ENCODE results near the gene GNB1L.
A peak's percentile ranks its signal among the peaks of the same experiment; 100 is the strongest.
"Not testable (repeated sequence)": the region's sequence is repeated elsewhere in the genome, so short reads cannot be mapped to it uniquely, and the experiment has no call there.

Gene GNB1L

DNA sequence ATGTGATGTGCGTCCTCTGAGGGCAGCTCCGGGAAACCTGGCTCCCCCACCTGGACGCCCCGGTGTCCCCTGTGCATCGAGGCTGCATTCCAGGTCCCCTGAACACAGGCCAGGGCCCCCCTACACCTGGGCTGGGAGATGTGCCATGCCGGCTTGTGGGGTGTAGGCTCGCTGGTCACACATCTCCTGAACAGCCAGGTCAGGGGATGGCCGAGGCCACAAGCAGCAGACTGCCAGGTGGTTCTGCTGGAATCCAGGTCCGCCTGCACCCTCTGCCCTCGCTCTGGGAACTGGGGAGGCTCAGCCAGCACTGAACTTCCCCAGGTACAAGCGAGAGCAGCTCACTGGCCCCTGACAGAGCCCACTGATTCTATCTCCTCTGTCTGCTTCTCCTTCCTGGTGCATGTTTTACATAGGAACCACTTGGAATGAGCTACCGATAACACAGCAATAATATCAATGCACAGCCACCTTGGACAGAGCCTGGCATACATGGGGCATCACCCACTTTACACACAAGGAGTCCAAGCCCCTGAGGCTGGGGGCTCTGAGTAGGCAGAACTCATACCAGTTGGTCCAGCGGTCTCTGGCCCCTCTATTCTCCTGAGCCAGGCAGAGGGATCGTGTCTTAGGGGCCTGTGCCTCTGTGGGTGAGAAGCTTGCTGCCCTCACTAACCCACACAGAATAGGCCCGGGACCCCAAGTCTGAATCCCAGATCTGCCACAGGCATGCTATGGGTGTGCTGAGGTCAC is 47.3 kb downstream of the GNB1L start:
- peak; percentile 34 for DNase-seq

DNA sequence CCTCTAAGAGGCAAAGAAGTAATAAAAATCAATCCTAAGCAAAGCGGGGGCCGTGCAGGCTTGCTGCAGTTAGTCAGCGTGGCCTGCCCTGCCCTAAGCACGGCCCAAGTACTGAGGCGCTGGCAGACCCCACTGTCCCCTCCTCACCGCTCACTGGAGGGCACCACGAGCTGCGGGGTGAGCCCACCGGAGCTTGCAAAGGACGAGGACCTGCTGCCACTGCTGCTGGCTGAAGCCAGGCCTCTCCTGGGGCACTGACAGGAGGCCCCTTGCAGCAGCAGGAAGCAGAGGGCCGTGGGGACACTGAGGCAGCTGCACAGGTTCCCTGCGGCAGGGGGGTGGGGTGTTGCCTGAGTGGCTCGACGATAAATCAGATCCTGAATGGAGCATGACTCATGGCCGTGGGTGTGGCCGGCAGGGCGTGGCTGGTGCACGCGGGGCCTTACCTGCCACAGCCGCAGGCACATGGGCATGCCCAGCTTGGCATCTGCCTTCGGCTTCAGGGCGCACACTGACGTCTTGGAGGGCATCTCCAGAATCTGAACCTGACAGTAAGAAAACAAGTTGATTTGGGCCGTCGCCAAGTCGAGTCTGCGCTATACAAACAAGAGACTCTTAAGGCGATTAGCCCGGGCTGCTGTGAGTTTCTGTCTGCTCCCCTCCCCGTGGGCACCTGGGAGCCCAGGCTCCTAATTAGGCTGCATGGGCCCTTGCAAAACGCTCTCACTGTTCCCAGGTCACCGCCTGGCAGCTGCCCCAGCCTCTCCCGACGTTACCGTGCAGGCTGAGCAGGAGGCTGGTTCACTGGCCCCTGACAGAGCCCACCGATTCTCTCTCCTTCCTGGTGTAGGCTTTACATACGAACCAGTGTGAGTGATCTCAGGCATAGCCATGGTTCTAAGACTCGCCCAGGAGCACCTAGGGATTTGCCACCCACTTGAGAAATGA is 48.2 kb downstream of the GNB1L start:
- DNase-seq: peak; percentile 58

DNA sequence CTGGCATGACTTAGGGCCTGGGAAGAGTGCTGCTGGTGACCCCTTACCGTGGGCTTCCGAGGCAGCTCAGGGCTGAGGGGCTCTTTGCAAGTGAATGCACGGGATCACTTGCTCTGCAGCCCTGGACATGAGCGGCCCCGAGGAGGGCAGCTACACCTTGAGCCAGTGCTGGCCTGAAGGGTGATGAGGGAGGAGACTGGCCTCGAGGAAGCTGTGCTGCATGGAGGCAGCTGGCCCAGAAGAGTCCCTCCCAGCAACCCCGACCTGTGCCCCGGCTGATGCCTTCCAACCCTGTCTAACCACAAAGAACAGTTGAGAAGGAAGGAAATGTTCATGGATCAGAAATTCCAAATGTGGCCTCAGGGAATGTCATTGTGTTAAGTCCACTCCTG is 48.9 kb downstream of the GNB1L start:
- peak; percentile 42 for DNase-seq

DNA sequence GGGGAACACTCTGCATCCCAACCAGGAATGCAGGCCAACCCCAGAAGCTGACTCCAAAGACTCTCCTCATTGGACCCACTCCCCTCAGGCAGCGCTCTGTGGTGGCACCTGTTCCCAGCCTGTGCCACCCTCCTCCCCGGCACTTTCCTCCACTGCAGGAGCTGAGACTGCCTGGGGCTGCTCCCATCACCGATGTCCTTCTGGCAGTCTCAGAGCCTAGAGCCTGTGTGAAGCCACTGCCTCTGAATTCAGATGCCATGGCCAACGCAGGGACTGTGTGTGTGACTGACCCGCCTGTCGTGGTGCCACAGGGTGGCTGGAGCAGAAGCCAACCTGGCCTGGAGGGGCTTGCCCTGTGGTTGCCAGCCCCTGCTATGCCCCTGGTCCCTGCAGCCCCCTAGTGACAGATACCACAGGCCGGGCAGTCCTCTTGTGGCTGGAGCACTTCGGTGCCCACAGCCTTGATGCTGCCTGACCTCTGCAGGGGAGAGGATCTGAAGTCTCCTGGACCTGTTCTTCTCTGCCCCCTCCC is 50.9 kb downstream of the GNB1L start:
- DNase-seq: no peak

DNA sequence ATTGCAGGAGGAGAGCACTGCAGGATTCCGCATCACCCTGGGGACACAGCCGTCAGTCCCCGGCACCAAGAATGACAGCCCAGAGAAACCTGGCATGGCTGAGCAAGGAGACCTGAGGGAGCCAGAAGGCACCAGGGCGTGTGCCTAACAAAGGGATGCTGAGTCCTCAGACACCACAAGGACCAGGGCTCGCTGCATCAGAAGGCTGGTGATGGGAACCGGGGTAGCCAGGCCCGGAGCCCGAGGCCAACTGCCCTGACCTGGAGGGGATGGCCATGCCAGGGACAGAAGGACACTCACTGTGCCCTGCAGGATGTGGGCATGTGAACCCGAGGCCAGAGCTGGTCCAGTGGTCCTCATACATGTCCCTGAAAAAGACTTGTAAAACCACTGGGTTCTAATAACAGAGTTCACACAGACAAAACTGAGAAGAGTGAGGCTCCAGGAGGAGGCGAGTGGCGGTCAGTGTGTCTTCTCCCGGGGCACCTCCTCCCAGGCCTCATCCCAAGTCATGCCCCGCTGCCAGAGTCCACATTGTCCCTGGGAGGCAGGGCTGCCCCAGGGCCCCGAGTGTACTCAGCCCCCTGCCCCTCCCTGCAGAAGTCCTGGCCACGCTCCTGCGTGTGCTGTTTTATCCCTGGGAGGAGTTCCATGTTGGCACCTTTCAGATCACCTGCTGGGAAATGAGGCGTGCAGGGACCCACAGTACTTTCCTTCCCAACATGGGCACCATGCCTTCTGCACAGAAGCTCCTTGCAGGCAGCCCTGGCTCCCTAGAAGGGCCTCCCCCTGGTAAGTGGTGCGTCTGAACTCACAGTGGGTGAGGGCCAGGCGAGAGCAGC is 51.6 kb downstream of the GNB1L start:
- DNase-seq: no peak

DNA sequence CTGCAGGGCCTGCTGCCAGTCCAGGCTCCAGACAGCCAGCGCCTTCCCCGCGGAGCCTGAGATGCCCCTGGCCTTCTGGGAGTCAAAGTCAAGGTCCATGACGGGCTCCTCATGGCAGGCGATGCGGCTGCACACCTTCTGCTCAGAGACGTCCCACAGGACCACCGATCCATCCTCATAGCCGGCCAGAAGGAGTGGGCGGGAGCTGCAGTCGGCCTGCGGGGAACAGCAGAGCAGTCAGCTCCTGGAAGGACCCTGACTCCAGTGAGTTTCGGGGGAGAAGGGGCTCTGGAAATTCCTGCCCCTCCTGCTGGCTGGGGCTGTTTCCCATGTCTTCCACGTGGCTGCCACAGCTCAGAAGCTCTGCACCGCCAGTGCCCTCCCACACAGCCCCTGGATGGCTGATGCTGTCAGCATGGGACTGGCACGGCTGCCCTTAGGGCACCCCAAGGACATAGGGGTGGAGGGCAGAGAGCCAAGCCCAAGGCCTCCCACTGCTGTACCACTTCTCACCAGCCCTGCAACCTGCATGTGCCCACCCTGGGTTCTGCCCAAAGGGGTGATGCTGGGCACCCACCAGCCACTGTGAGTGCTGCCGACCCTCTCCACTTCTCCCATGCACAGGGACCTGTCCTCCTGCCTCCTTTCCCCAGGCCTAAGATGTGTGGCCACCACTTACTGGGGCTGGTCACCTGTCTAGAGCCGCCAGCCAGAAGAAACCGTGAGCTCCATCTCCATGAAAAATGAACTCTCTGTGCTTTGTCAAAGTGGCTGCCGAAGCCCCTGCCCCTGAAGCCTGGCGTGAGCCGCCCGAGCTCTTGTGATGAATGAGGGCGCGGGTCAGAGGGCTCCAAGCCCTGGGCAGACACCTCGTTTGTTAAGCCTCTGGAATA is 52.4 kb downstream of the GNB1L start:
- no peak for DNase-seq

DNA sequence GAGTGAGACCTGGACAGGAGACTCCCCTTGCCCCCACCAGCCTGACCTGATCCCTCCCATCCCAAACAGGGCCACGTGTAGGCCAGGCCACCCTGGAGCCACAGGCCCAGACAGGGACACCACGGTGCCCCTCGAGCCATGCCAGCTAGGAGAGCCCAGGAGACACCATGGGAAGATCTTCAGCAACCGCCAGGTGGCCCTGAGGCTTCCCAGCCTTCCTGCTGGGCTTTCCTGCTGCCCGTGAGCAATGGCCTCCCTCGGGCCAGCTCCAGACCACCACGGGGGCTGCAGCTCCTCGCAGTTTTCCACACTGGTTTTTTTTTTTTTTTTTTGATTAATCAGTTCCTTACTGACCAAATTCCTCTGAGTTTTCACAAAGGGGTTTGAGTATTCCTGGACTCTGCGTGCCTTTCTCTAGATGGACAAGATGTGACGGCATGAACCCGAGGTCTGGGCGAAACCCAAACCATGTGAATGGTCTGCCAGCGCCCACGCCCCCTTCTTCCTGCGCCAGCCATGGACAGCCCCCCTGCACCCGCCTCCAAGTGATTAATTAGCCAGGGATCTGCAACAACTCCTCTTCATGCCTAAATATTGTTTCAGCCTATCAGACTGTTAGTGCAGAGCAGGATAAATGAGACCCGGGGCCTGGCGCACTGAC is 53.2 kb downstream of the GNB1L start:
- DNase-seq: no peak

DNA sequence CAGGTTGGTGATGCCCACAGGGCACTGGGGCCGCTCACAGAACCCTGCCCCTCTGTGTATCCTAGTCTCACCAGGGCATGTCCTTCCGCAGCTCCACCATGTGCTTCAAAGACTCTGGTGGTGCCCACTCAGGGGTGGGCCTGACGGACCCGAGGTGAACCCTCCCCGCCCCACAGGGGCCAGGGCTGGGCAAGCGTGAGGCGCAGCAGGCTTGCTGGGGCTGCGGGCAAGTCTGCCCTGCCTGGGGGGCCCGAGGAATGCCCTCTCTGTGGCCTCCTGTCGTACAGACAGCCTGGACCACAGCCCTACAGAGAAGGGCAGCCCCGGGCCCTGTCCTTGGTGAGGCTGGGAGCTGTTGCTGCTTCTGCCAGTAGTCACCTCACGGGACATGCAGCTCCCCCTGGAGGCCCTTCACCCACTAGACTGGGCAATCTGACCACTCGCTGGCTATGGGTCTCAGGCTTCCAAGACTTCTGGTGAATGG is 53.9 kb downstream of the GNB1L start:
- no peak for DNase-seq

DNA sequence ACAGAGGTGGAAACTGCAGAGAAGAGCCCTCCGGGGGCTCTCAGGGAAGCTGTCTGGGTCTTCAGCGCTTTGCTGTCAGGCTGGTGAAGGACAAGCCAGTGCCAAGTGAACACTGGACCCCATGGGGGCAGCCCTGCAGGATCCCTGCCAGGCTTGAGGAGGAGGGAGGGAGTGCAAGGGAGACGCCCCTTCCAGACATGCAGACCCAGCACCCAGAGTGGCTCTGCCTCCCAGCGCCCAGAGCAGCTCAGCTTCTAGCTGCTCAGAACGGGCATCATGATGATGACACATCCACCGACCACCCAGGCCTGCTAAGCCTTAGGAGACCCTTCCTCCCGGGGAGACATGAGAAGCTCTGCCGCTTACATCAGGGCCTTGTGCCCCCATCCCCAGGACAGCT is 54.4 kb downstream of the GNB1L start:
- DNase-seq: no peak

DNA sequence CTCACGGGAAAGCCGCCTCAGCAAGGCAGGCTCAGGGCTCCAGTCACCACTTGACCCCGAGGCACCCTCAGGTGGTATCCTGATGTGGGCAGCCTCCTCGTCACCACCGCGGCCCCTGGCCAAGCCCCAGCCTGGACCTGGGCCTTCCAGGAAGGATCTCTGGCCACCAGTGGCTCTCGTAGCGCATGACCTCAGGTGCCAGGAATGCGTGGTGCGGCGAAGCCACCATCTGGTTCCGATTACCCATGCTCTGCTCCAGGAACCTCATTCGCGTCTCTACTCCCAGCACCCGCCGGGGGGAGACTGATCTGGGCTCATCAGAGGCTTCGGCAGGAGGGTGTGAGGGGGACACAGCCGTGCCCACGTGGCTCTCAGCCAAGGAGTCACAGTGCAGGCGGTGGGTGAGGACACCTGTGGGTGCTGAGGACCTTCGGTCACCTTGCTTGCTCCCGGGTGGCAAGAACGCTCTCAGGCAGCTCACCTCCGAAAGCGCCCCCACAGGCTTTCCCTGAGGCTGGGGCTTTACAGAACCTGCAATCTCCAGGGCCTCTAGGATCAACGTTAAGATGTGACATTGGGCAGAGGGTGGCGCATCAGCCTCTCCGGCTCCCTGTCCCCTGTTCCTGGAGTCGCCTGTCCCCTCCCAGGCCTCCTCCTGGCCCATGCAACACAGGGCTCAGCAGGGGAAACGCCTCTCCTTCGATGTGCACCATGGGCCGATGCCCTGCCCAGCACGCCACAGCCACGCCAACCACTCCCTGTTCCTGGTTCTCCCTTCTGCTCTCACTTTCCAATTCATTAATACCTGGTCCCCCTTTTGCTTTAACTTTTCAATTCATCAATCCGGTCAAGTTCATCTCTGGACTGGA is 55.1 kb downstream of the GNB1L start:
- no peak for DNase-seq

DNA sequence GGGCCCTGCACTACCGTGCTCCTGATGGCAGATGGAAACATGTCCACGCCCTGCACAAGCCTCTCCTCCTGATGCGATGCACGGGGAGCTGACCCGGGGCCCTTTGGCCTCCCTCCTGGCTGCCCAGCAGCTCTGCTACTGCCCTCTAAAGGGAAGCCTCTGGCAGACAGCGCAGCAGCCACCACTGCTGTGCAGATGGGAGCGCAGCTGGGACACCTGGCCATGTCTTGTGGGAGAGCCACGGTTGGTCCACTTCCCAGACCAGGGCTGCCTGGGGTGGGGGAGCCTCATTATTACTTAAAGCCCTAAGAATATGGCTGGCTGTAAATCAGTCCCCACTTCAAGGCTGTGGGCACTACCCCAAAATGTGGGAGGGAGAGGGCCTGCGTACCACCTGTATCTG is 55.8 kb downstream of the GNB1L start:
- DNase-seq: no peak

DNA sequence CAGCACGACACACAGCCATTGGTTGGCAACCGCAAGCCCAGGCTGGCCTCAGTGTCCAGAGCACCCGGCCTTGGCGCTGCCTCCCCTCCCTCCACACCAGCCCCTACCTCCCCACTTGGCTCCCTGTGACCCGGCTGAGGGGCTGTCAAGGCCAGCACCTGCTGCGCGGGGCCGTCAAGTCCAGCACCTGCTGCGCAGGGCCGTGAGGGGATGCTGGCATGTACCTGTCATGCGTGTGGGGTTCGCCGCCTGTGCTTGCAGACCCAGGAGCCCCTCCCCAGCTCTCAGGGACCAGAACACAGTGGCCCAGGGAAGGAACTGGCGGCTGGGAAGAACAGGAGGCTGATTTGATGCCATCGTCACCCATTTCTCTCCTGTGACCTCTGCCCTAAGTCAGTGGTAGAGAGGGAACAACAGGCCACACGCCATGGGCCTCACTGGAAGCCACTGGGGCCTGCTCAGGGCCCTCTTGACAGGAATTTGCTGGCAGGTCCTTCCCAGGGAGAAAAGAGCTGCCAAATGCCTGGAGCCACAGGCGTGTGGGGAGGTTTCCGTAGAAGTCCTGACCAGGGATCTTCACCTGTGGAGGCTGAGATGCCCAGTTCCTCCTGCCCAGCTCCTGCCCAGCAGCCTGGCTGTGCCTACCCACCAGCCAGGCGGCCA is 56.5 kb downstream of the GNB1L start:
- no peak for DNase-seq

DNA sequence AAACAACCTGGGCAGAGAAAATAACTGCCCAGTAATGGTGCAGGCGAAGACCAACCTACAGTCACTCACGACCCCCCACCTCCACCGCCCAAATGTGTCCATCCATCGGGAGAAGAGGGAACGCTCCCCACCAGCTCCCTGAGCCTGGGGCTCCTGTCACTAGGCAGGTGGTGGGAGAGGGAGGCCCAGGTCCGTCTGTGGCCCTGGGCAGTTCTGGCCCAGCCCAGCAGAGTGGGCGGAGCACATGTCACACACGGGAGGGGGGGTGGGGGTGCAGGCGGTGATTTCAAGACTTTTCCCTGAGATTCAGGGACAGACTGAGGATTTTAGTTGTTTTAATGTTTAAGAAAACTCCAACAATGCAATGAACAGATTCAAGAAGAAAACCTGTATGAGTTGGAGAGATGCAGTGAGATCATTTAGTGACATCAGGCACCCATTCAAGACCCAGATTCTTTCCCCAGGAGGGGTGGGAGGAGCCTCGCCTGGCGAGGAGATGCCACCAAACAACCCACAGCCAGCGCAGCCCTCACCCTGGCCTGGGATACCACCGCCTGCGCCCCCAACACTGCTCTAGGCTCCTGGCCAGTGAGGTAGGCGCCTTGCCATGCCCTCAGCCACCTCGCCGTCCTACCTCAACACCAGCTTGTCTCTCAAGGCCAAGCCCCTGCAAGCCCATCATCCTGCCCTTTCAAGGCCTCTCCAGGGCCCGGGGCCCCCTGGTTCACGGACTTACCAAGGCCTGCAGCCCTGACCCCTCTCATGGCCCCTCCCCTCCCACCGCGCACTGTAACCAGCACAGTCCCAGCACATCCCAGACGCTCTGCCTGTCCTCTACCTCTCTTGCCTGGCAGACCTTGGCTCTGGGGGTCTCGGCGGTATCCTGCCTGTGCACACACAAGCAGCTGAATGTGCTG is 57.3 kb downstream of the GNB1L start:
- no peak for DNase-seq

DNA sequence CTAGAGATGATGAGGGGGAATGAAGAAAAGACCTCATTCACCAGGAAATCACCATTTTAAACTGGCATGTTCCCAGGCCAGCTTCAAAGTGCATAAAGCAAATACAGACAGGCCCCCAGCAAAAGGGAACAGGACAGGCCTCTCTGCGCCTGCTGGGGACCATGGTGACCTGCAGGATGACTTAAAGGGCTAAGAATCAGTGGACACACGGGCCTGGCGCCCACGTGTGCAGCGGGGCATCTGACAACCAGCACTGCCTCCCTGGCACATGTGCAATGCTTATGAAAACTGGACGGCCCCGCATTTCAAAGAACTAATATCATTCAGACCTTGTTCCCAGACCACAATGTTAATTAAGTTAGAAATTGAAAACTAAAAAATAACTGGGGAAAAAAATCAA is 58.5 kb downstream of the GNB1L start:
- no peak for DNase-seq

DNA sequence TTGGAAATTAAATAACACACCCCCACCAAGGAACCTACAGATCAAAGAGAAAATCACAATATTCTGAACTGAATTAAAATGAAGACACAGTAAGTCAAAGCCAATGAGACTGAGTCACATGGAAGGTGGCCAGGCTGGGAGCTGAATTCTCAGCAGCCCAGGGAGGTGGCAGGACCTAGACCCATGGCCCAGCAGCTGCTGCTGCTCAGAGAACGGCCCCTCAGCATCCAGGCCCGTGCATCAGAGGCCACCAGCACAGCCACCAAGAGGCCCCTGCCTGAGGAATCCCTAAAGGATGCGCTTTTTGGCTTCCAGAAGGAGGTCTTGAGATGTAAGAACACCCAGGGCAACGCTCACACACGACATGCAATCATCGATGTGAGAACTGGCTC is 59.1 kb downstream of the GNB1L start:
- DNase-seq: no peak

DNA sequence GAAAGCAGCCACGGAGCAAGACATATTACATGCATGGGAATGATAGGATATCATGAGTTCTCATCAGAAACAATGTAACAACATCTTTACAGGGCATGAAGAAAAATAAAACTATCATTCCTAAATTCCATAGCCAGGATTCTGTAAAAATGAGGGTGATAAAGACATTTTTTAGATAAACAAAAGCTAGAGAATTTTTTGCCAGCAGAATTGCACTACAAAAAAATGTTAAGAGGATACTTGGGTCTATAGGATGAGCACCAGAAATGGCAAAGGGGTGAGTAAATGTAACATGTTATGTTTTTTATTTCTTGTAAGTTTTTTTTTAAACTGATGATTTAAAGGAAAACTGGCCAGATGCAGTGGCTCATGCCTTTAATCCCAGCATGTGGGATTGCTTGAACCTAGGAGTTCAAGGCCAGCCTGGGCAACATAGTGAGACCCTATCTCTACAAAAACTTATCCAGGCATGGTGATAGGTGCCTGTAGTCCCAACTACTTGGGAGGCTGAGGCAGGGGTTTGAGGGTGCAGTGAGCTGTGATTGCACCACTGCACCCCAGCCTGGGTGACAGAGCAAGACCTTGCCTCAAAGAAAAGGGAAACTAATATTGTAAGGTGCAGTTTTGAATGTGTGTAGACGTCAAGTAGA is 60.9 kb downstream of the GNB1L start:
- DNase-seq: no peak

DNA sequence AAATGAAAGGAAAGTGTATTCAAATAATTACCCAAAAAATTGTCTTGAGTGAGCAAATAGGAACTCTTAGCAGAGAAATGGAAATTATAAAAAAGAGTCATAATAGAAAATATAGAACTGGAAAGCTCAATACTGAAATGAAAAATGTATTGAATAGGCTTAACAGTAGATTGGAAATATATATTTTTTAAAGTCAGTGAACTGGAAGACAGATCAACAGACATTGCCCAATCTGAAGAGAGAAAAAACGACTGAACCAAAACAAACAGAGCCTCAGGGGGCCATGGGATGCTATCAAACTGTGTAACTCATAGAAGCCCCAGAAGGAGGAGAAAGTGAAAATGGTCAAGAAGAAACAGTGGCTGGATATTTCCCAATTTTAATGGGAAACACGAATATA is 61.5 kb downstream of the GNB1L start:
- DNase-seq: no peak

DNA sequence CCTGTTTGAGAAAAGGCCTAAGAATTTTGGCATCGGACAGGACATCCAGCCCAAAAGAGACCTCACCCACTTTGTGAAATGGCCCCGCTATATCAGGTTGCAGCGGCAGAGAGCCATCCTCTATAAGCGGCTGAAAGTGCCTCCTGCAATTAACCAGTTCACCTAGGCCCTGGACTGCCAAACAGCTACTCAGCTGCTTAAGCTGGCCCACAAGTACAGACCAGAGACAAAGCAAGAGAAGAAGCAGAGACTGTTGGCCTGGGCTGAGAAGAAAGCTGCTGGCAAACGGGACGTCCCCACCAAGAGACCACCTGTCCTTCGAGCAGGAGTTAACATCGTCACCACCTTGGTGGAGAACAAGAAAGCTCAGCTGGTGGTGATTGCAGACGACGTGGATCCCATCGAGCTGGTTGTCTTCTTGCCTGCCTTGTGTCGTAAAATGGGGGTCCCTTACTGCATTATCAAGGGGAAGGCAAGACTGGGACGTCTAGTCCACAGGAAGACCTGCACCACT is 62.2 kb downstream of the GNB1L start:
- not testable (repeated sequence) for DNase-seq

Measured in activated effector memory CD4-positive, alpha-beta T cell treated with anti-CD3 and anti-CD28 coated beads, Interleukin-2, amount 50 U/mL, for 16 hours (primary cell).